Gastrocnemius medialis (tissue), 4 donors: ENCODE data around the gene CA10. TPM values are rescaled to one million over a fixed set of nuclear protein-coding genes. Genes with fewer than 3 reads are reported as not detected.

Source experiments
- ATAC-seq, 2 donors: fragments of 150-250 bp; one replicate each; pipeline ENCODE4 v1.9.1; 2016
- DNase-seq, 2 donors: peaks; one replicate each; pipeline ENCODE4 v3.0.0-alpha.2; 2019
- H3K27ac ChIP-seq, 4 donors: fragments of 200-600 bp; sonication (generic); 1 replicate in 1 of 4; 2 replicates in 3 of 4; pipeline ENCODE4 v1.5.1; 2016 to 2018; ENCODE audit warnings: mild to moderate bottlenecking in 2 of 4, moderate library complexity in 1 of 4
- H3K27me3 ChIP-seq, 3 donors: fragments of 200-600 bp; sonication (generic) in 2 of 3; 1 replicate in 1 of 3; 2 replicates in 2 of 3; pipeline versions ENCODE4 v1.5.1 to v1.6.0; 2016 to 2019; ENCODE audit warnings: mild to moderate bottlenecking in 1 of 3, moderate library complexity in 1 of 3
- H3K36me3 ChIP-seq, 2 donors: fragments of 200-600 bp; sonication (generic) in 1 of 2; one replicate each; pipeline ENCODE4 v1.5.1; 2017 to 2018
- H3K4me1 ChIP-seq, 2 donors: fragments of 200-600 bp; sonication (generic) in 1 of 2; one replicate each; pipeline ENCODE4 v1.5.1; 2016 to 2017; ENCODE audit warnings: mild to moderate bottlenecking in 2 of 2
- H3K4me3 ChIP-seq, 4 donors: fragments of 200-600 bp; sonication (generic) in 3 of 4; 1 replicate in 1 of 4; 2 replicates in 3 of 4; pipeline ENCODE4 v1.5.1; 2016 to 2019; ENCODE audit warnings: mild to moderate bottlenecking in 2 of 4
- H3K9me3 ChIP-seq, 3 donors: fragments of 200-600 bp; sonication (generic) in 2 of 3; 1 replicate in 1 of 3; 2 replicates in 2 of 3; pipeline ENCODE4 v1.5.1; 2016 to 2019
- POLR2A ChIP-seq, 2 donors: fragments of 450-650 bp; IDR thresholded peaks; one replicate each; pipeline ENCODE4 v1.6.1; 2017; ENCODE audit warnings: antibody characterized with exemption in 2 of 2, mild to moderate bottlenecking in 2 of 2, moderate library complexity in 2 of 2
- in situ Hi-C, 4 donors: fragments of 200-750 bp; cut with MboI; loops; one replicate each; pipeline versions ENCODE4 v1.15.0 to v1.8.0; 2017; ENCODE audit warnings: low sequenced_read_pairs in 4 of 4
- intact Hi-C: fragments of 100-400 bp; cut with DNase I; formaldehyde crosslinking; loops from one replicate; pipeline ENCODE4 v1.15.1; 2023; ENCODE audit warnings: low total_unique reads
- total RNA-seq, 4 donors: library from RNA; depleted of rRNA; stranded (reverse); fragments of >200 nt; gene quantifications; one replicate each; pipeline versions ENCODE4 v1.1.0 to v1.2.3, GENCODE V29; 2016
- TF ChIP-seq, protein P1 (sequence below), 5 experiments: fragments of 450-650 bp in 3 of 5; fragments of 200-600 bp in 2 of 5; sonication (generic) in 2 of 5; IDR thresholded peaks in 4 of 5; conservative IDR thresholded peaks in 1 of 5; 1 replicate in 4 of 5; 2 replicates in 1 of 5; pipeline ENCODE4 v1.5.1; 2016 to 2019; ENCODE audit warnings: antibody characterized with exemption in 5 of 5, mild to moderate bottlenecking in 3 of 5, moderate library complexity in 3 of 5

Gene CA10
- total RNA-seq, 4 donors from 2014 or later: not detected

- DNase-seq (no peak), ATAC-seq (no peak)
- in situ Hi-C loops (no loop called here), intact Hi-C loops (no loop called here)
- no peak for TF ChIP-seq POLR2A (IDR thresholded peaks at IDR 0.05)
- TF ChIP-seq, protein P1, sequence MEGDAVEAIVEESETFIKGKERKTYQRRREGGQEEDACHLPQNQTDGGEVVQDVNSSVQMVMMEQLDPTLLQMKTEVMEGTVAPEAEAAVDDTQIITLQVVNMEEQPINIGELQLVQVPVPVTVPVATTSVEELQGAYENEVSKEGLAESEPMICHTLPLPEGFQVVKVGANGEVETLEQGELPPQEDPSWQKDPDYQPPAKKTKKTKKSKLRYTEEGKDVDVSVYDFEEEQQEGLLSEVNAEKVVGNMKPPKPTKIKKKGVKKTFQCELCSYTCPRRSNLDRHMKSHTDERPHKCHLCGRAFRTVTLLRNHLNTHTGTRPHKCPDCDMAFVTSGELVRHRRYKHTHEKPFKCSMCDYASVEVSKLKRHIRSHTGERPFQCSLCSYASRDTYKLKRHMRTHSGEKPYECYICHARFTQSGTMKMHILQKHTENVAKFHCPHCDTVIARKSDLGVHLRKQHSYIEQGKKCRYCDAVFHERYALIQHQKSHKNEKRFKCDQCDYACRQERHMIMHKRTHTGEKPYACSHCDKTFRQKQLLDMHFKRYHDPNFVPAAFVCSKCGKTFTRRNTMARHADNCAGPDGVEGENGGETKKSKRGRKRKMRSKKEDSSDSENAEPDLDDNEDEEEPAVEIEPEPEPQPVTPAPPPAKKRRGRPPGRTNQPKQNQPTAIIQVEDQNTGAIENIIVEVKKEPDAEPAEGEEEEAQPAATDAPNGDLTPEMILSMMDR (IDR thresholded peaks at IDR 0.05 in 4 of 5, conservative IDR thresholded peaks at IDR 0.05 in 1 of 5): no peak
- Histone ChIP-seq H3K4me3 (no peak overlapping the region), H3K36me3 (no peaks in the 10 kb centered on the region), H3K4me1 (no peaks in the 10 kb centered on the region), H3K27ac (no peak overlapping the region), H3K9me3 (no peaks in the 10 kb centered on the region), H3K27me3 (no peaks in the 10 kb centered on the region)
Observed at GRCh38 chr17:52049496-52049895, 109.0 kb downstream of the CA10 start.

DNA sequence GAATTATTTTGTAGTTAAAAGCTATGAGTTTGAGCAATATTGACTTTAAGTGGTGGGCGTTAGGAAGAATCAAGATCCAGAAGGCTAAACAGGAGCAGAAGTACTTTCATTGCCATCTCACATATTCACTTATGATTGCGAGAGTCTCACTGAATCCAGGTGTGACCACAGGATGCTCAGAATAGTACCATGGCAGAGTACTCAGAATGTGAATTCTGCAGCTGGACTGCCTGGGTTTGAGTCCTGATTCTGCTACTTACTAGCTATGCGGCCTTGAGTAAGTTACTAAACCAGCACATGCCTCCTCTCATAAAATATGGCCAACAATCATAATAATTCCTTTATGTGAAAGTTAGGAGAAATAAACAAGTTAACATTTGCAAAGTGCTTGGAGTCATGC is 109.5 kb downstream of the CA10 start:
- intact Hi-C loops (no loop called here), in situ Hi-C loops (no loop called here)
- Histone ChIP-seq H3K27me3 (no peaks in the 10 kb centered on the region), H3K4me3 (no peak overlapping the region), H3K27ac (no peak overlapping the region), H3K9me3 (no peaks in the 10 kb centered on the region), H3K4me1 (no peaks in the 10 kb centered on the region), H3K36me3 (no peaks in the 10 kb centered on the region)
- DNase-seq (no peak), ATAC-seq (no peak)
- TF ChIP-seq, protein P1 (IDR thresholded peaks at IDR 0.05 in 4 of 5, conservative IDR thresholded peaks at IDR 0.05 in 1 of 5): no peak
- no peak for TF ChIP-seq POLR2A (IDR thresholded peaks at IDR 0.05)

- in situ Hi-C loops (no loop called here), intact Hi-C loops (no loop called here)
- no peak overlapping the region for H3K27ac ChIP-seq
Observed at GRCh38 chr17:52048137-52048898, 110.2 kb downstream of the CA10 start.

GRCh38 chr17:52047086-52047485 is 111.4 kb downstream of the CA10 start:
- in situ Hi-C loops (no loop called here), intact Hi-C loops (no loop called here)
- TF ChIP-seq POLR2A (IDR thresholded peaks at IDR 0.05): no peak
- TF ChIP-seq, protein P1 (IDR thresholded peaks at IDR 0.05 in 4 of 5, conservative IDR thresholded peaks at IDR 0.05 in 1 of 5): no peak
- Histone ChIP-seq H3K27me3 (no peaks in the 10 kb centered on the region), H3K9me3 (no peaks in the 10 kb centered on the region), H3K4me3 (no peak overlapping the region), H3K27ac (no peak overlapping the region), H3K36me3 (no peaks in the 10 kb centered on the region), H3K4me1 (no peaks in the 10 kb centered on the region)
- no peak for DNase-seq
- no peak for ATAC-seq

More at GRCh38 chr17:52048137-52048898, 110.2 kb downstream of the CA10 start:
- no peak for TF ChIP-seq POLR2A (IDR thresholded peaks at IDR 0.05)
- TF ChIP-seq, protein P1 (IDR thresholded peaks at IDR 0.05 in 4 of 5, conservative IDR thresholded peaks at IDR 0.05 in 1 of 5): no peak
- Histone ChIP-seq H3K4me3 (no peak overlapping the region), H3K4me1 (no peaks in the 10 kb centered on the region), H3K9me3 (no peaks in the 10 kb centered on the region), H3K27me3 (no peaks in the 10 kb centered on the region), H3K36me3 (no peaks in the 10 kb centered on the region)
- ATAC-seq (no peak), DNase-seq (no peak)
